ENCODE measurements around the gene PDIK1L.

DNA sequence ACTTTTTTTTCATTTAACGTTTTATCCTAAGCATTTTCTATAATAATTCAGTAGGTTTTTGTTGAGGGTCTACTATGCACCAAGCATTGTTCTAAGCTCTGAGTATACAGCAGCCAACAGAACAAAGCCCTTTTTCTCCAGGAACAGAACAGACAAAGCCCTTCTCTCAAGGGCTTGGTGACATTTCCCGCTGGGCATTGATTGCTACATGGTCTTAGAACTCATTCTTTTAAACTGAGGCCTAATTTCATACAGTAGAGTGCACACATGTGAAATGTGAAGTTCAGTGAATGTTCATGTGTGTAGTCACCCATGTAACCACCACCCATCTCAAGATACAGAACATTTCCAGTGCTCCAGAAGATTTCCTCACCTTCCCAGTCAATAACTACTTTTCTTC, 15.2 kb upstream of the PDIK1L start:
- no peak for TF ChIP-seq CTCF (conservative IDR thresholded peaks at IDR 0.05; ENCODE audit: low read depth, low read length)
- no peak for TF ChIP-seq FOS (IDR thresholded peaks at IDR 0.05; ENCODE audit: low read depth, low read length)
- TF ChIP-seq CEBPB (IDR thresholded peaks at IDR 0.05; ENCODE audit: low read depth, low read length), result no peak
- no peak for TF ChIP-seq POLR2A (IDR thresholded peaks at IDR 0.05; ENCODE audit: low read depth, low read length)
- no peak for TF ChIP-seq SMC3 (IDR thresholded peaks at IDR 0.05; ENCODE audit: low read depth, low read length)
- no peak for TF ChIP-seq RAD21 (IDR thresholded peaks at IDR 0.05; ENCODE audit: low read length)
- TF ChIP-seq ELK1 (IDR thresholded peaks at IDR 0.05; ENCODE audit: borderline replicate concordance, low read depth, low read length), result no peak
- TF ChIP-seq USF2 (IDR thresholded peaks at IDR 0.05; ENCODE audit: low read depth, low read length), result no peak
- TF ChIP-seq MAFK (IDR thresholded peaks at IDR 0.05; ENCODE audit: low read depth, low read length), result no peak
- no peak for TF ChIP-seq MAZ (IDR thresholded peaks at IDR 0.05; ENCODE audit: borderline replicate concordance, low read depth, low read length)
- TF ChIP-seq RFX5 (IDR thresholded peaks at IDR 0.05; ENCODE audit: low read depth, low read length), result no peak

Measured in IMR-90 (cell line).